Measurements from ENCODE around the gene OR2M4.
"Not testable (repeated sequence)": the region's sequence is repeated elsewhere in the genome, so short reads cannot be mapped to it uniquely, and the experiment has no call there.

Gene OR2M4

GRCh38 chr1:248268178-248268577 lies 37.0 kb downstream of the OR2M4 start:
- Histone ChIP-seq H3K36me3 (no peaks in the 10 kb centered on the region), H3K4me3 (no peak overlapping the region), H3K27ac (no peak overlapping the region), H3K27me3 (no peaks in the 10 kb centered on the region), H3K4me1 (no peaks in the 10 kb centered on the region), H3K9me3 (no peaks in the 10 kb centered on the region)
- intact Hi-C loops (cut with DNase I; ENCODE audit: low total_unique reads), result no loop called here
- DNase-seq, result no peak
- TF ChIP-seq CTCF (IDR thresholded peaks at IDR 0.05), result no peak

- H3K4me1 ChIP-seq; H3K27ac ChIP-seq; DNase-seq; H3K36me3 ChIP-seq; intact Hi-C loops (cut with DNase I; ENCODE audit: low total_unique reads); H3K9me3 ChIP-seq; H3K4me3 ChIP-seq; H3K27me3 ChIP-seq: not testable (repeated sequence)
These were observed 42.0 kb downstream of the OR2M4 start for GRCh38 chr1:248273225-248273624.

- no peak for DNase-seq
- H3K9me3 ChIP-seq, result peaks cover 0 to 3% (median 0%) of the 10 kb centered on the region in 3 donors
- H3K36me3 ChIP-seq, result no peaks in the 10 kb centered on the region
- H3K4me1 ChIP-seq, result no peaks in the 10 kb centered on the region
- no peak within 1 kb of the TSS for H3K4me3 ChIP-seq
- no peak within 1 kb of the TSS for H3K27ac ChIP-seq
- TF ChIP-seq CTCF (IDR thresholded peaks at IDR 0.05), result no peak
- H3K27me3 ChIP-seq, result no peaks in the 10 kb centered on the region
- intact Hi-C loops (cut with DNase I; ENCODE audit: low total_unique reads), result no loop called here
These were observed 46.7 kb downstream of the OR2M4 start, which contains the start of gene OR2T33 for GRCh38 chr1:248277876-248278275. OR2T33 (minus strand) TSS chr1:248277976; CDS start chr1:248273814, 4,162 bp downstream.

- Histone ChIP-seq H3K4me1 (no peaks in the 10 kb centered on the region), H3K4me3 (no peak overlapping the region), H3K9me3 (no peaks in the 10 kb centered on the region), H3K27ac (no peak overlapping the region), H3K36me3 (no peaks in the 10 kb centered on the region), H3K27me3 (no peaks in the 10 kb centered on the region)
- intact Hi-C loops (cut with DNase I; ENCODE audit: low total_unique reads), result no loop called here
- TF ChIP-seq CTCF (IDR thresholded peaks at IDR 0.05), result no peak
- DNase-seq, result no peak
These were observed 57.2 kb downstream of the OR2M4 start for GRCh38 chr1:248288391-248288790.
